ENCODE results near the gene MACROD2. TPM values are rescaled to one million over a fixed set of nuclear protein-coding genes. Genes with fewer than 3 reads are reported as not detected.

MACROD2 gene
- total RNA-seq, 1 experiment from 2014 or later: 1.6 TPM

DNA sequence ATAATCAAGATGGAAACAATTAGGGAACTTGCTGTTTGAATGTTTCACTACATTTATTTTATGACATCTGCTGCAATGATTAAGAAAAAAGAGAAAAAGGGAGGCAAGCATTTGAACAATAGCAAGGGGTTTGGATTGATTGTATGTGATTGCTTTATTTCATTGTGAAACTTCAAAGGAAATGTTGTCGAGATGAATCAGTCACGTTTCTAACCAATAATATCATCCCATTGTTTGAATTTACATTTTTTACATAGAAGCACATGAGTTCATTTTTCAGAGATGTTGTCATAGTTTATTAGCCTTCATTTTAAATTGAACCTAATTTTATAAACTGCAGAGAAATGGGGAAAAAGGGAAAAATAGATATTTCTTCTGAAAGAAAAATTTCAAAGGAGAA, 2006.0 kb downstream of the MACROD2 start:
- no CpG with 5 or more reads among the region's 2 CpGs for WGBS (ENCODE audit: extremely low coverage, insufficient read length, low lambda C conversion rate)
- Histone ChIP-seq H3K79me1 (ENCODE audit: insufficient read depth, low read depth, low read length, poor library complexity, severe bottlenecking) (no peaks in the 10 kb centered on the region), H3K4ac (ENCODE audit: low read depth, low read length) (no peak overlapping the region), H2BK5ac (ENCODE audit: insufficient read length, low read length) (no peak overlapping the region), H3K23me2 (ENCODE audit: insufficient read length, low read depth, low read length, poor library complexity, severe bottlenecking) (no peaks in the 10 kb centered on the region), H4K5ac (ENCODE audit: insufficient read length, low read depth, low read length) (no peak overlapping the region), H3T11ph (ENCODE audit: low read length) (no peak overlapping the region), H2BK20ac (ENCODE audit: low read depth, low read length, poor library complexity, severe bottlenecking) (no peak overlapping the region), H2BK12ac (ENCODE audit: insufficient read length, low read depth, low read length) (no peak overlapping the region), H2BK15ac (ENCODE audit: low read depth, low read length) (no peak overlapping the region), H2AK5ac (ENCODE audit: insufficient read length, low read length) (no peak overlapping the region), H4K91ac (ENCODE audit: insufficient read length, low read depth, low read length) (no peak overlapping the region), H3K79me2 (ENCODE audit: insufficient read depth, low read length) (no peaks in the 10 kb centered on the region), H3K27me3 (ENCODE audit: insufficient read depth, low read length) (no peaks in the 10 kb centered on the region), H3K9me3 (ENCODE audit: control insufficient read depth, low read depth, low read length) (no peaks in the 10 kb centered on the region), H4K20me1 (ENCODE audit: control insufficient read depth, insufficient read depth, insufficient read length) (no peaks in the 10 kb centered on the region), H3K56ac (ENCODE audit: insufficient read length, low read depth, low read length) (no peak overlapping the region), H3K9ac (ENCODE audit: extremely low read depth, insufficient read length, low read length) (no peak overlapping the region), H3K23ac (ENCODE audit: insufficient read length, low read depth, low read length) (no peak overlapping the region), H3K4me1 (ENCODE audit: insufficient read depth, low read length) (peaks cover 1% of the 10 kb centered on the region; the same call in 1 of the 2 replicates), H3K14ac (ENCODE audit: insufficient read depth, low read length) (no peak overlapping the region), H3K27ac (ENCODE audit: insufficient read length, low read depth, low read length) (no peak overlapping the region), H2AFZ (ENCODE audit: low read length) (no peak overlapping the region), H3K18ac (ENCODE audit: insufficient read length, low read depth, low read length) (no peak overlapping the region), H2BK120ac (ENCODE audit: low read depth, low read length, poor library complexity, severe bottlenecking) (no peak overlapping the region), H4K8ac (replicated peaks; ENCODE audit: insufficient read length, low read depth, low read length) (no peak overlapping the region), H3K4me2 (ENCODE audit: insufficient read depth, insufficient read length, low read length) (no peak overlapping the region)
- H3K27ac Mint-ChIP-seq: no peak overlapping the region
- H3K9me3 Mint-ChIP-seq: peaks cover 26 to 29% of the 10 kb centered on the region in 2 experiments
- H3K4me3 Mint-ChIP-seq: no peak overlapping the region
- H3K36me3 Mint-ChIP-seq (ENCODE audit: insufficient read depth in 1 of 3, low read depth in 3 of 3): peaks cover 13 to 30% (median 16%) of the 10 kb centered on the region in 3 experiments
- peaks cover 25 to 29% of the 10 kb centered on the region in 2 experiments for H3K4me1 Mint-ChIP-seq
- no peak for DNase-seq
- no peak for TF ChIP-seq CTCF (conservative IDR thresholded peaks at IDR 0.05)
- H3K27me3 Mint-ChIP-seq (ENCODE audit: low read depth): no peaks in the 10 kb centered on the region

Measured in H9 (cell line).